H9 (cell line): ENCODE results near the gene TOP1. TPM values are rescaled to one million over a fixed set of nuclear protein-coding genes. Genes with fewer than 3 reads are reported as not detected.

Experiments used
- DNase-seq: peaks from one replicate; pipeline ENCODE4 v3.0.0-alpha.2; 2017
- H2AFZ ChIP-seq: one replicate; pipeline ENCODE4 v1.6.1; 2013; ENCODE audit warnings: mild to moderate bottlenecking, low read length, control low read depth, moderate library complexity
- H2AK5ac ChIP-seq: 2 replicates; pipeline ENCODE4 v1.6.1; 2013; ENCODE audit warnings: low read length, control low read depth, mixed read lengths; ENCODE audit not compliant: insufficient read length
- H2BK120ac ChIP-seq: one replicate; pipeline ENCODE4 v1.6.1; 2013; ENCODE audit warnings: low read depth, mild to moderate bottlenecking, low read length, control low read depth, inconsistent platforms; ENCODE audit not compliant: poor library complexity, severe bottlenecking
- H2BK12ac ChIP-seq: 2 replicates; pipeline ENCODE4 v1.6.1; 2013; ENCODE audit warnings: low read length, control low read depth, mixed read lengths, low read depth; ENCODE audit not compliant: insufficient read length
- H2BK15ac ChIP-seq: 2 replicates; pipeline ENCODE4 v1.6.1; 2013; ENCODE audit warnings: low read depth, low read length, control low read depth
- H2BK20ac ChIP-seq: one replicate; pipeline ENCODE4 v1.6.1; 2013; ENCODE audit warnings: low read depth, mild to moderate bottlenecking, low read length, control low read depth, inconsistent platforms; ENCODE audit not compliant: poor library complexity, severe bottlenecking
- H2BK5ac ChIP-seq: 2 replicates; pipeline ENCODE4 v1.6.1; 2013; ENCODE audit warnings: low read length, control low read depth, mixed read lengths; ENCODE audit not compliant: insufficient read length
- H3K14ac ChIP-seq: 2 replicates; pipeline ENCODE4 v1.6.1; 2013; ENCODE audit warnings: low read length, control low read depth; ENCODE audit not compliant: insufficient read depth
- H3K18ac ChIP-seq: 2 replicates; pipeline ENCODE4 v1.6.1; 2013; ENCODE audit warnings: low read depth, mild to moderate bottlenecking, mixed read lengths, low read length, control low read depth; ENCODE audit not compliant: insufficient read length
- H3K23ac ChIP-seq: 2 replicates; pipeline ENCODE4 v1.6.1; 2013; ENCODE audit warnings: low read length, control low read depth, mixed read lengths, low read depth; ENCODE audit not compliant: insufficient read length
- H3K23me2 ChIP-seq: 2 replicates; pipeline ENCODE4 v1.6.1; 2013; ENCODE audit warnings: low read depth, mild to moderate bottlenecking, mixed read lengths, low read length, control low read depth; ENCODE audit not compliant: insufficient read length, poor library complexity, severe bottlenecking
- H3K27ac ChIP-seq: 2 replicates; pipeline ENCODE4 v1.5.1; 2013; ENCODE audit warnings: low read length, control low read depth, mixed read lengths, low read depth; ENCODE audit not compliant: insufficient read length
- H3K27me3 ChIP-seq: 2 replicates; pipeline ENCODE4 v1.6.1; 2013; ENCODE audit warnings: low read length, control low read depth, inconsistent platforms; ENCODE audit not compliant: insufficient read depth
- H3K4ac ChIP-seq: 2 replicates; pipeline ENCODE4 v1.6.1; 2013; ENCODE audit warnings: low read depth, mild to moderate bottlenecking, control low read depth, inconsistent platforms, low read length, moderate library complexity
- H3K4me1 ChIP-seq: 2 replicates; pipeline ENCODE4 v1.6.1; 2013; ENCODE audit warnings: low read length, control low read depth, inconsistent platforms; ENCODE audit not compliant: insufficient read depth
- H3K4me2 ChIP-seq: 2 replicates; pipeline ENCODE4 v1.6.1; 2013; ENCODE audit warnings: low read length, control low read depth, mixed read lengths; ENCODE audit not compliant: insufficient read length, insufficient read depth
- H3K56ac ChIP-seq: 2 replicates; pipeline ENCODE4 v1.6.1; 2013; ENCODE audit warnings: low read depth, mild to moderate bottlenecking, mixed read lengths, low read length, control low read depth; ENCODE audit not compliant: insufficient read length
- H3K79me1 ChIP-seq: 2 replicates; pipeline ENCODE4 v1.6.1; 2013; ENCODE audit warnings: low read depth, mild to moderate bottlenecking, moderate library complexity, low read length, control low read depth, inconsistent platforms; ENCODE audit not compliant: insufficient read depth, poor library complexity, severe bottlenecking
- H3K79me2 ChIP-seq: 2 replicates; pipeline ENCODE4 v1.6.1; 2013; ENCODE audit warnings: low read length, control low read depth, inconsistent platforms; ENCODE audit not compliant: insufficient read depth
- H3K9ac ChIP-seq: 2 replicates; pipeline ENCODE4 v1.6.1; 2013; ENCODE audit warnings: low read length, control low read depth, mixed read lengths; ENCODE audit not compliant: insufficient read length; ENCODE audit errors: extremely low read depth
- H3K9me3 ChIP-seq: one replicate; pipeline ENCODE4 v1.6.1; 2013; ENCODE audit warnings: low read depth, low read length, inconsistent platforms; ENCODE audit not compliant: control insufficient read depth
- H3T11ph ChIP-seq: one replicate; pipeline ENCODE4 v1.6.1; 2013; ENCODE audit warnings: mild to moderate bottlenecking, low read length, control low read depth, inconsistent platforms
- H4K20me1 ChIP-seq: one replicate; pipeline ENCODE4 v1.6.1; 2013; ENCODE audit not compliant: control insufficient read depth, insufficient read length, insufficient read depth
- H4K5ac ChIP-seq: 2 replicates; pipeline ENCODE4 v1.6.1; 2013; ENCODE audit warnings: low read depth, mild to moderate bottlenecking, mixed read lengths, low read length, control low read depth; ENCODE audit not compliant: insufficient read length
- H4K8ac ChIP-seq: replicated peaks from 2 replicates; pipeline ENCODE4 v1.6.1; 2013; ENCODE audit warnings: low read length, control low read depth, mixed read lengths, low read depth; ENCODE audit not compliant: insufficient read length
- H4K91ac ChIP-seq: 2 replicates; pipeline ENCODE4 v1.6.1; 2013; ENCODE audit warnings: low read depth, mild to moderate bottlenecking, moderate library complexity, mixed read lengths, low read length, control low read depth; ENCODE audit not compliant: insufficient read length
- H3K27ac Mint-ChIP-seq, 3 experiments: 2 replicates in 2 of 3; 3 replicates in 1 of 3; pipeline ENCODE4 v1.8.0; 2020 to 2021; ENCODE audit warnings: mixed read lengths in 3 of 3, mild to moderate bottlenecking in 1 of 3, moderate library complexity in 1 of 3
- H3K27me3 Mint-ChIP-seq: 2 replicates; pipeline ENCODE4 v1.8.0; 2021; ENCODE audit warnings: low read depth, mild to moderate bottlenecking, moderate library complexity, mixed read lengths
- H3K36me3 Mint-ChIP-seq, 3 experiments: 2 replicates in 2 of 3; 3 replicates in 1 of 3; pipeline ENCODE4 v1.8.0; 2020 to 2021; ENCODE audit warnings: low read depth in 3 of 3, mixed read lengths in 3 of 3; ENCODE audit not compliant: insufficient read depth in 1 of 3
- H3K4me1 Mint-ChIP-seq, 2 experiments: 2 replicates each; pipeline ENCODE4 v1.8.0; 2020; ENCODE audit warnings: mixed read lengths in 2 of 2
- H3K4me3 Mint-ChIP-seq, 2 experiments: 2 replicates in 1 of 2; 3 replicates in 1 of 2; pipeline ENCODE4 v1.8.0; 2020 to 2021; ENCODE audit warnings: mild to moderate bottlenecking in 2 of 2, mixed read lengths in 2 of 2, moderate library complexity in 1 of 2
- H3K9me3 Mint-ChIP-seq, 2 experiments: 2 replicates in 1 of 2; 3 replicates in 1 of 2; pipeline ENCODE4 v1.8.0; 2020; ENCODE audit warnings: mild to moderate bottlenecking in 2 of 2, mixed read lengths in 2 of 2, moderate library complexity in 1 of 2
- CTCF ChIP-seq: fragments of 200-600 bp; sonication (generic); conservative IDR thresholded peaks from 3 replicates; pipeline ENCODE4 v1.8.0; 2021; ENCODE audit warnings: antibody characterized with exemption, mild to moderate bottlenecking
- WGBS: extraction: QIAGEN DNeasy Blood & Tissue Kit; methylation state at CpG from one replicate; pipeline ENCODE4 v1.1.7; 2013; ENCODE audit warnings: missing lambda C conversion rate, low lambda C conversion rate, mixed read lengths; ENCODE audit not compliant: insufficient read length; ENCODE audit errors: extremely low coverage; 5-methylcytosine and 5-hydroxymethylcytosine counted together
- total RNA-seq: library from RNA; stranded (reverse); gene quantifications from 2 replicates; pipeline ENCODE4 v1.2.1, GENCODE V29; 2021

The TOP1 gene
- total RNA-seq, 1 experiment from 2014 or later: 96.4 TPM

- H3K27me3 ChIP-seq: no peaks in the 10 kb centered on the region
- H2BK120ac ChIP-seq: no peak overlapping the region
- no peak overlapping the region for H4K5ac ChIP-seq
- H3K4me1 ChIP-seq: no peaks in the 10 kb centered on the region
- Mint-ChIP-seq H3K9me3 (no peaks in the 10 kb centered on the region), H3K27me3 (no peaks in the 10 kb centered on the region), H3K27ac (no peak overlapping the region), H3K4me1 (peaks cover 0 to 8% of the 10 kb centered on the region in 2 experiments), H3K4me3 (no peak overlapping the region), H3K36me3 (peaks cover 19 to 68% (median 52%) of the 10 kb centered on the region in 3 experiments; a peak in 6 of 7 replicates)
- H4K8ac ChIP-seq: no peak overlapping the region
- H3K18ac ChIP-seq: no peak overlapping the region
- no peaks in the 10 kb centered on the region for H3K79me1 ChIP-seq
- no peak overlapping the region for H4K91ac ChIP-seq
- no peak overlapping the region for H2BK12ac ChIP-seq
- no CpG with 5 or more reads among the region's 2 CpGs for WGBS
- H2BK5ac ChIP-seq: no peak overlapping the region
- no peak overlapping the region for H3K4me2 ChIP-seq
- H3K56ac ChIP-seq: no peak overlapping the region
- no peak overlapping the region for H2AFZ ChIP-seq
- no peaks in the 10 kb centered on the region for H3K9me3 ChIP-seq
- H2BK15ac ChIP-seq: no peak overlapping the region
- no peak overlapping the region for H3K27ac ChIP-seq
- H4K20me1 ChIP-seq: no peaks in the 10 kb centered on the region
- no peak overlapping the region for H3K9ac ChIP-seq
- no peak overlapping the region for H3T11ph ChIP-seq
- TF ChIP-seq CTCF: no peak
- H2AK5ac ChIP-seq: no peak overlapping the region
- H3K23me2 ChIP-seq: no peaks in the 10 kb centered on the region
- no peak overlapping the region for H3K4ac ChIP-seq
- no peak overlapping the region for H3K23ac ChIP-seq
- H3K14ac ChIP-seq: no peak overlapping the region
- no peak overlapping the region for H2BK20ac ChIP-seq
- DNase-seq: no peak
- no peaks in the 10 kb centered on the region for H3K79me2 ChIP-seq
Measured at GRCh38 chr20:41079066-41079465, 50.4 kb downstream of the TOP1 start.
